ENCODE measurements around the gene RXRA. TPM values are rescaled to one million over a fixed set of nuclear protein-coding genes. Genes with fewer than 3 reads are reported as not detected.

RXRA gene
- total RNA-seq, 1 experiment from 2014 or later, result 31.6 TPM

DNA sequence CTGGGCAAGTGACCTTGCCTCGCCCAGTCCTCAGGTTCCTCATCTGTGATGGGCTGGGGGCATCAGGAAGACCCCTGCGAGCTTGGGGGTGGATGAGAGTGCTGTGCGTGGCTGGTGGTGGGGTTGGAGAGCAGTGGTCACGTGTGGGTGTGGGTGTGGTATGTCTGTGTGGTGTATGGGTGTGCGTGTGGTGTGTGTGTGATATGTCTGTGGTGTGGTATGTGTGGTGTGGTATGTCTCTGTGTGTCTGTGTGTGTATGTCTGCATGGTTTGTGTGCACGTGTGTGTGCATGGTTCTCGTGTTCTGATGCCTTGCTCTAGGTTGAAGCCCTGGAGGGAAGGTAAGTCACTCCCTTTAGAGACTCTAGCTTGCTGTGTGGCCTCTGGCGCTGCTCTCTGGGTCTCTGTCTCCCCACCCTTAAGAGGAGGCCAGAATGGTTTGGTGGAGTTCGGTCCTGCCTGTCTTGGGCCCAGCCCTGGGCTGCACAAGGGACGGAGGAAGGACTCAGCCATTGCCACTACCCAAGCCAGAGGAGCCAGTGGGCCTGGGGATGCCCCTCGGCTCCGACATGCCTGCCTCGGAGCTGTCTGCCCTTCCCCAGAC lies 87.0 kb downstream of the RXRA start:
- H3K9me3 ChIP-seq (ENCODE audit: control insufficient read depth, insufficient read depth, low read depth, low read length), result no peaks in the 10 kb centered on the region
- intact Hi-C loops (cut with micrococcal nuclease; ENCODE audit: unreplicated experiment) (no loop called here), in situ Hi-C loops (cut with HindIII; ENCODE audit: low pct_unique_long_range_greater_than_20kb, low sequenced_read_pairs) (no loop called here)
- no peaks in the 10 kb centered on the region for H3K36me3 ChIP-seq (ENCODE audit: control insufficient read depth, insufficient read depth, low read length)
- ATAC-seq (peak; percentile 33), DNase-seq (ENCODE audit: low read depth, low spot score) (no peak)
- BruUV-seq (replicated peaks), result no TSS peak
- no peak overlapping the region for H3K4me3 ChIP-seq (ENCODE audit: low read depth in 2 of 2, low read length in 2 of 2)
- ChIA-PET CTCF (no interaction called here), POLR2A (no interaction called here)
- TF ChIP-seq, protein P1, sequence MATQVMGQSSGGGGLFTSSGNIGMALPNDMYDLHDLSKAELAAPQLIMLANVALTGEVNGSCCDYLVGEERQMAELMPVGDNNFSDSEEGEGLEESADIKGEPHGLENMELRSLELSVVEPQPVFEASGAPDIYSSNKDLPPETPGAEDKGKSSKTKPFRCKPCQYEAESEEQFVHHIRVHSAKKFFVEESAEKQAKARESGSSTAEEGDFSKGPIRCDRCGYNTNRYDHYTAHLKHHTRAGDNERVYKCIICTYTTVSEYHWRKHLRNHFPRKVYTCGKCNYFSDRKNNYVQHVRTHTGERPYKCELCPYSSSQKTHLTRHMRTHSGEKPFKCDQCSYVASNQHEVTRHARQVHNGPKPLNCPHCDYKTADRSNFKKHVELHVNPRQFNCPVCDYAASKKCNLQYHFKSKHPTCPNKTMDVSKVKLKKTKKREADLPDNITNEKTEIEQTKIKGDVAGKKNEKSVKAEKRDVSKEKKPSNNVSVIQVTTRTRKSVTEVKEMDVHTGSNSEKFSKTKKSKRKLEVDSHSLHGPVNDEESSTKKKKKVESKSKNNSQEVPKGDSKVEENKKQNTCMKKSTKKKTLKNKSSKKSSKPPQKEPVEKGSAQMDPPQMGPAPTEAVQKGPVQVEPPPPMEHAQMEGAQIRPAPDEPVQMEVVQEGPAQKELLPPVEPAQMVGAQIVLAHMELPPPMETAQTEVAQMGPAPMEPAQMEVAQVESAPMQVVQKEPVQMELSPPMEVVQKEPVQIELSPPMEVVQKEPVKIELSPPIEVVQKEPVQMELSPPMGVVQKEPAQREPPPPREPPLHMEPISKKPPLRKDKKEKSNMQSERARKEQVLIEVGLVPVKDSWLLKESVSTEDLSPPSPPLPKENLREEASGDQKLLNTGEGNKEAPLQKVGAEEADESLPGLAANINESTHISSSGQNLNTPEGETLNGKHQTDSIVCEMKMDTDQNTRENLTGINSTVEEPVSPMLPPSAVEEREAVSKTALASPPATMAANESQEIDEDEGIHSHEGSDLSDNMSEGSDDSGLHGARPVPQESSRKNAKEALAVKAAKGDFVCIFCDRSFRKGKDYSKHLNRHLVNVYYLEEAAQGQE (IDR thresholded peaks at IDR 0.05; ENCODE audit: insufficient read depth in 1 of 2, low read depth in 2 of 2, low read length in 1 of 2), result no peak
- TF ChIP-seq, protein P2, sequence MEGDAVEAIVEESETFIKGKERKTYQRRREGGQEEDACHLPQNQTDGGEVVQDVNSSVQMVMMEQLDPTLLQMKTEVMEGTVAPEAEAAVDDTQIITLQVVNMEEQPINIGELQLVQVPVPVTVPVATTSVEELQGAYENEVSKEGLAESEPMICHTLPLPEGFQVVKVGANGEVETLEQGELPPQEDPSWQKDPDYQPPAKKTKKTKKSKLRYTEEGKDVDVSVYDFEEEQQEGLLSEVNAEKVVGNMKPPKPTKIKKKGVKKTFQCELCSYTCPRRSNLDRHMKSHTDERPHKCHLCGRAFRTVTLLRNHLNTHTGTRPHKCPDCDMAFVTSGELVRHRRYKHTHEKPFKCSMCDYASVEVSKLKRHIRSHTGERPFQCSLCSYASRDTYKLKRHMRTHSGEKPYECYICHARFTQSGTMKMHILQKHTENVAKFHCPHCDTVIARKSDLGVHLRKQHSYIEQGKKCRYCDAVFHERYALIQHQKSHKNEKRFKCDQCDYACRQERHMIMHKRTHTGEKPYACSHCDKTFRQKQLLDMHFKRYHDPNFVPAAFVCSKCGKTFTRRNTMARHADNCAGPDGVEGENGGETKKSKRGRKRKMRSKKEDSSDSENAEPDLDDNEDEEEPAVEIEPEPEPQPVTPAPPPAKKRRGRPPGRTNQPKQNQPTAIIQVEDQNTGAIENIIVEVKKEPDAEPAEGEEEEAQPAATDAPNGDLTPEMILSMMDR (IDR thresholded peaks at IDR 0.05), result no peak
- TF ChIP-seq POLR2AphosphoS5 (IDR thresholded peaks at IDR 0.05; ENCODE audit: low read depth, low read length), result no peak
- no peak for TF ChIP-seq SIN3A (IDR thresholded peaks at IDR 0.05; ENCODE audit: borderline replicate concordance, insufficient read depth, low read depth, low read length)
- no peak for TF ChIP-seq TCF7L2 (IDR thresholded peaks at IDR 0.05; ENCODE audit: low read depth, low read length)
- peaks cover 20% of the 10 kb centered on the region for H3K4me1 ChIP-seq (ENCODE audit: control insufficient read depth, insufficient read depth, low read length)
- no peaks in the 10 kb centered on the region for H3K27me3 ChIP-seq (ENCODE audit: control insufficient read depth, insufficient read depth, low read length)
- H3K27ac ChIP-seq (ENCODE audit: low read length), result no peak overlapping the region

DNA sequence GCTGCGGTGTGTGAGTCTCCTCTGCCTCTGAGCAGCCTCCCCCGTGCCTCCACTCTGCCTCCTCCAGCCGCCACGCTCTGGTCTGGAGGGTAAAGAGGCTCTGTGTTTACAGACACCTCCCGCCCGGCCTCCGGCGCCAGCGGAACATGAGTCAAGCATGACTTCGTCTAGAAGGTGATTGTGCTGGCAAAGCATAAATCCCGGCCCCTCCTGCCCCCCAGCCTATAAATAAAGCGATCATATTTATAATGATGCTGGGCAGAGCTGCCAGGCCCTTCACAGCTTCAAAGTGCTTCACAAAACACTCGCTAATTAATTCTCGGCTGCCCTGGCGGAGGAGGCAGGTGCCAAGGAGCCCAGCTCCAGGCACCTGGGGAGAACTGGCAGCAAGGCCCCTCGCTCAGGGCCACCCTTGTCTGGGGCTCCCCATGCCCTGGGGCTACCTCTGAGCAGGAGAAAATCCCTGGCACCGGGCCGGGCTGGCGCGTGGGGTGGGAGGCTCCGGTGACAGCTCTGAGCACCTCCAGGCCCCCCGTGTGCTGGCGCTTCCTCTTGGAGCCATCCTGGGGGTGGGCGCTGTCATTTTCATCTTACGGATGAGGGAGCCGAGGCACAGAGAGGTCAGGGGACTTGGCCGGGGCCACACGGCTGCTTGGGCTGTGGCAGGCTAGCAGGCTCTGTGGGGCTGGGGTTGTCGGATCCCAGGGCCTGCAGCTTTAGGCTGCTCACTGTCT lies 87.8 kb downstream of the RXRA start:
- Histone ChIP-seq H3K9me3 (ENCODE audit: control insufficient read depth, insufficient read depth, low read depth, low read length) (no peaks in the 10 kb centered on the region), H3K27ac (ENCODE audit: low read length) (no peak overlapping the region), H3K27me3 (ENCODE audit: control insufficient read depth, insufficient read depth, low read length) (no peaks in the 10 kb centered on the region), H3K36me3 (ENCODE audit: control insufficient read depth, insufficient read depth, low read length) (no peaks in the 10 kb centered on the region), H3K4me1 (ENCODE audit: control insufficient read depth, insufficient read depth, low read length) (peaks cover 20% of the 10 kb centered on the region), H3K4me3 (ENCODE audit: low read depth in 2 of 2, low read length in 2 of 2) (no peak overlapping the region)
- TF ChIP-seq TCF7L2 (IDR thresholded peaks at IDR 0.05; ENCODE audit: low read depth, low read length) (no peak), SIN3A (IDR thresholded peaks at IDR 0.05; ENCODE audit: borderline replicate concordance, insufficient read depth, low read depth, low read length) (no peak), POLR2AphosphoS5 (IDR thresholded peaks at IDR 0.05; ENCODE audit: low read depth, low read length) (no peak)
- TF ChIP-seq, protein P1 (IDR thresholded peaks at IDR 0.05; ENCODE audit: insufficient read depth in 1 of 2, low read depth in 2 of 2, low read length in 1 of 2), result no peak
- POLR2A ChIA-PET, result no interaction called here
- DNase-seq (ENCODE audit: low read depth, low spot score) (no peak), ATAC-seq (peak; percentile 90)
- CTCF ChIA-PET, result no interaction called here
- no TSS peak for BruUV-seq (replicated peaks)
- intact Hi-C loops (cut with micrococcal nuclease; ENCODE audit: unreplicated experiment), result no loop called here
- in situ Hi-C loops (cut with HindIII; ENCODE audit: low pct_unique_long_range_greater_than_20kb, low sequenced_read_pairs), result no loop called here

Measured in Panc1 (cell line).